ENCODE data around the gene CYGB.

GRCh38 chr17:76584427-76585032 is 47.0 kb upstream of the CYGB start:
- no peak for TF ChIP-seq ZBTB7A (tag by site-specific recombination; IDR thresholded peaks at IDR 0.05; ENCODE audit: low read depth)
- TF ChIP-seq YY1 (tag by site-specific recombination; IDR thresholded peaks at IDR 0.05) = no peak
- no peak for TF ChIP-seq CTCF (tag by site-specific recombination; IDR thresholded peaks at IDR 0.05)
- no peak for TF ChIP-seq ZNF146 (tag by site-specific recombination; IDR thresholded peaks at IDR 0.05)
- TF ChIP-seq GLI4 (tag by site-specific recombination; IDR thresholded peaks at IDR 0.05) = no peak
- TF ChIP-seq ZNF449 (tag by site-specific recombination; IDR thresholded peaks at IDR 0.05) = no peak
- no peak for TF ChIP-seq TCF7L2 (IDR thresholded peaks at IDR 0.05; ENCODE audit: borderline replicate concordance, low read depth, low read length)
- TF ChIP-seq ZNF548 (tag by site-specific recombination; IDR thresholded peaks at IDR 0.05) = no peak
- TF ChIP-seq ZBTB17 (tag by site-specific recombination; IDR thresholded peaks at IDR 0.05) = no peak
